ENCODE results near the gene RDH13. TPM values are rescaled to one million over a fixed set of nuclear protein-coding genes. Genes with fewer than 3 reads are reported as not detected.

RDH13 gene
- total RNA-seq (10 to 100 TPM; 15.3 to 31.5 (median 17.9) TPM), polyA plus RNA-seq (10 to 100 TPM in 1 of 3 donors, 1 to 10 TPM in 2; 4.6 to 13.5 (median 7.6) TPM)
- long read RNA-seq, donor 1, partial matches to known transcripts: 0 of 1 reads
- long read RNA-seq, donor 1, other reads (novel, unspliced or antisense): 0 of 1 reads
- long read RNA-seq, donor 2, partial matches to known transcripts: 0 of 3 reads
- long read RNA-seq, donor 2, other reads (novel, unspliced or antisense): 0 of 3 reads

- Histone ChIP-seq H3K36me3 (peaks cover 0 to 16% (median 13%) of the 10 kb centered on the region in 6 donors), H3K27ac (peak within 1 kb of the TSS; percentile 48 to 86 (median 74)), H3K4me1 (peaks cover 8 to 30% (median 15%) of the 10 kb centered on the region in 6 donors), H3K27me3 (replicated peaks in 1 of 7) (peaks cover 0 to 23% (median 0%) of the 10 kb centered on the region in 7 donors), H3K4me3 (peak within 1 kb of the TSS; percentile 58 to 95 (median 80)), H3K9me3 (no peaks in the 10 kb centered on the region)
- intact Hi-C loops (cut with DNase I; ENCODE audit: low total_unique reads): no loop called here
- TF ChIP-seq CTCF (IDR thresholded peaks at IDR 0.05 in 8 of 11, conservative IDR thresholded peaks at IDR 0.05 in 3 of 11): no peak
- peak; percentile 76 to 88 (median 85) for TF ChIP-seq POLR2AphosphoS5 (IDR thresholded peaks at IDR 0.05)
- 1 to 3% (median 1%) methylated on average over 27 to 70 of the region's 70 CpGs for WGBS, 5 donors
- DNase-seq: peak; percentile 97
Observed at GRCh38 chr19:55062735-55063491, at the start of gene RDH13. Gene RDH13, minus strand, starts transcription at chr19:55063148. Its CDS starts 116 bp downstream, at chr19:55063032.

GRCh38 chr19:55112246-55112776 is 49.4 kb upstream of the RDH13 start:
- Histone ChIP-seq H3K9me3 (no peaks in the 10 kb centered on the region), H3K27me3 (replicated peaks in 1 of 7) (no peaks in the 10 kb centered on the region), H3K36me3 (peaks cover 0 to 68% (median 24%) of the 10 kb centered on the region in 6 donors), H3K4me3 (no peak overlapping the region), H3K4me1 (peaks cover 11 to 59% (median 46%) of the 10 kb centered on the region in 6 donors), H3K27ac (peak overlapping the region in 4 of 8 donors; percentile 26 to 90 (median 65))
- TF ChIP-seq POLR2AphosphoS5 (IDR thresholded peaks at IDR 0.05) (peak in 1 of 3 donors; percentile 21), POLR2A (IDR thresholded peaks at IDR 0.05) (no peak), CTCF (IDR thresholded peaks at IDR 0.05 in 8 of 11, conservative IDR thresholded peaks at IDR 0.05 in 3 of 11) (no peak)
- intact Hi-C loops (cut with DNase I; ENCODE audit: low total_unique reads): no loop called here
- no peak for DNase-seq
- WGBS, 5 donors: 92 to 97% (median 94%) methylated on average over 7 to 25 of the region's 25 CpGs

GRCh38 chr19:55111238-55111831 is 48.4 kb upstream of the RDH13 start:
- Histone ChIP-seq H3K4me3 (no peak overlapping the region), H3K27ac (peak overlapping the region in 4 of 8 donors; percentile 22 to 90 (median 46)), H3K4me1 (peaks cover 11 to 53% (median 42%) of the 10 kb centered on the region in 6 donors), H3K27me3 (replicated peaks in 1 of 7) (no peaks in the 10 kb centered on the region), H3K9me3 (no peaks in the 10 kb centered on the region), H3K36me3 (peaks cover 0 to 77% (median 24%) of the 10 kb centered on the region in 6 donors)
- DNase-seq: no peak
- intact Hi-C loops (cut with DNase I; ENCODE audit: low total_unique reads): no loop called here
- 76 to 84% (median 76%) methylated on average over 21 of the region's 21 CpGs for WGBS, 5 donors
- TF ChIP-seq CTCF (IDR thresholded peaks at IDR 0.05 in 8 of 11, conservative IDR thresholded peaks at IDR 0.05 in 3 of 11) (no peak), POLR2AphosphoS5 (IDR thresholded peaks at IDR 0.05) (peak in 2 of 3 donors; percentile 10 to 64), POLR2A (IDR thresholded peaks at IDR 0.05) (no peak)
